OCI-LY1 (cell line): ENCODE data around the gene HOXA9.

Experiments used
- EZH2 ChIP-seq: fragments of 200-600 bp; sonication (generic), shearing (Covaris generic); IDR thresholded peaks from 2 replicates; pipeline ENCODE4 v1.8.0; 2017; ENCODE audit warnings: borderline replicate concordance, mixed run types, mild to moderate bottlenecking, antibody characterized with exemption, low read length, moderate library complexity, mixed read lengths
- TF ChIP-seq, protein P1 (sequence below): fragments of 200-600 bp; sonication (generic), shearing (Covaris generic); IDR thresholded peaks from 2 replicates; pipeline ENCODE4 v1.5.1; 2017; ENCODE audit warnings: mild to moderate bottlenecking, antibody characterized with exemption, low read length, moderate library complexity, mixed read lengths

GRCh38 chr7:27163288-27164044, 1.9 kb downstream of the HOXA9 start:
- TF ChIP-seq, protein P1, sequence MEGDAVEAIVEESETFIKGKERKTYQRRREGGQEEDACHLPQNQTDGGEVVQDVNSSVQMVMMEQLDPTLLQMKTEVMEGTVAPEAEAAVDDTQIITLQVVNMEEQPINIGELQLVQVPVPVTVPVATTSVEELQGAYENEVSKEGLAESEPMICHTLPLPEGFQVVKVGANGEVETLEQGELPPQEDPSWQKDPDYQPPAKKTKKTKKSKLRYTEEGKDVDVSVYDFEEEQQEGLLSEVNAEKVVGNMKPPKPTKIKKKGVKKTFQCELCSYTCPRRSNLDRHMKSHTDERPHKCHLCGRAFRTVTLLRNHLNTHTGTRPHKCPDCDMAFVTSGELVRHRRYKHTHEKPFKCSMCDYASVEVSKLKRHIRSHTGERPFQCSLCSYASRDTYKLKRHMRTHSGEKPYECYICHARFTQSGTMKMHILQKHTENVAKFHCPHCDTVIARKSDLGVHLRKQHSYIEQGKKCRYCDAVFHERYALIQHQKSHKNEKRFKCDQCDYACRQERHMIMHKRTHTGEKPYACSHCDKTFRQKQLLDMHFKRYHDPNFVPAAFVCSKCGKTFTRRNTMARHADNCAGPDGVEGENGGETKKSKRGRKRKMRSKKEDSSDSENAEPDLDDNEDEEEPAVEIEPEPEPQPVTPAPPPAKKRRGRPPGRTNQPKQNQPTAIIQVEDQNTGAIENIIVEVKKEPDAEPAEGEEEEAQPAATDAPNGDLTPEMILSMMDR = no peak
- TF ChIP-seq EZH2 = no peak
